GM12875 (cell line): ENCODE results near the gene LAMB4.

Experiments used
- H3K4me3 ChIP-seq: one replicate; pipeline ENCODE4 v1.5.1; 2011; ENCODE audit warnings: low read depth, low read length, control low read depth
- TF ChIP-seq, protein P1 (sequence below): IDR thresholded peaks from 2 replicates; pipeline ENCODE4 v1.5.1; 2011; ENCODE audit warnings: low read depth, mild to moderate bottlenecking, control low read depth, inconsistent platforms, low read length, moderate library complexity, borderline replicate concordance; ENCODE audit not compliant: insufficient read depth

Gene LAMB4

DNA sequence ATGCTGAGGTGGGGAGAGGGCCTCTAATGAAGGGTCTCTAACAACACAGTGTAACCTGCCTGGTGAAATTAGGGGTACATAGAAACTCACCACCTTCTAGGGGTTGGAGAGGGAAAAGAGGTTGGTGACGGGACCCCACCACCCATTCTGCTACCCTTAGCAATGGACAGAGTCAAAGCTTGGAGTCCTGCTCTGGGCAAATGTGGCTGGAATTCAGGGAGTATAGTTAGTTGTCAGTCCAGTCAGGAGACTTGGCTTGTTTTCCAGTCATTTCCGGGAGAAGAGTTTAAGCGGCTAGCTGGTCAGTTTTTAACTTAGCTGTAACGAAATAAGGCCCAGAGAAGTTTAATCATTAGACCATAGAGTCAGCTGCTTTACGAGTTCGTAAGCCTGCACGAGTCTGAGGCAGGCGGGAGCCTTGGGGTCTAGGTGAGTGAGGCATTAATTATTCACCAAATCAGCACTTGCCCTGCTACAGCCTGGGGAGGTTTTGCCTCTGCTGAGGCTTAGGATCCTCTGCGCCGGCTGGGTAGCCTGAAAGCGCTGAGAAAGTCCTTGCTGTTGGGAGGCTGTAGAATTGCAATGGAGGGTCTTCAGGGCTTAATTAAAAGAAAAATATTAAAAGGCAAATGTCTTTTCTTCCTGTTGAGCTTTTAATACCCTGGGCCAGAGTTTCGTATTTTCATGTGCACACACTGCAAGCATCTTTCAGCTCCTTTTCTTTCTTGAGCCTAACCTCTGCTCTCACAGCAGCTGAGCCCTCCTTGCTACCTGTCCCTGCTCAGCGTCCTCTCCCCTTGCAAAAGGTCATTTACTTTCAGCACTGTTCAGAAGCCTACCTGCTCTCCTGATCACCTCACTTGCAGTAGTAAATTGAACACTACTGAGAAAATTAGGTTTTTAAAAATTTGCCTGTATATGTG lies 125.7 kb downstream of the LAMB4 start:
- TF ChIP-seq, protein P1, sequence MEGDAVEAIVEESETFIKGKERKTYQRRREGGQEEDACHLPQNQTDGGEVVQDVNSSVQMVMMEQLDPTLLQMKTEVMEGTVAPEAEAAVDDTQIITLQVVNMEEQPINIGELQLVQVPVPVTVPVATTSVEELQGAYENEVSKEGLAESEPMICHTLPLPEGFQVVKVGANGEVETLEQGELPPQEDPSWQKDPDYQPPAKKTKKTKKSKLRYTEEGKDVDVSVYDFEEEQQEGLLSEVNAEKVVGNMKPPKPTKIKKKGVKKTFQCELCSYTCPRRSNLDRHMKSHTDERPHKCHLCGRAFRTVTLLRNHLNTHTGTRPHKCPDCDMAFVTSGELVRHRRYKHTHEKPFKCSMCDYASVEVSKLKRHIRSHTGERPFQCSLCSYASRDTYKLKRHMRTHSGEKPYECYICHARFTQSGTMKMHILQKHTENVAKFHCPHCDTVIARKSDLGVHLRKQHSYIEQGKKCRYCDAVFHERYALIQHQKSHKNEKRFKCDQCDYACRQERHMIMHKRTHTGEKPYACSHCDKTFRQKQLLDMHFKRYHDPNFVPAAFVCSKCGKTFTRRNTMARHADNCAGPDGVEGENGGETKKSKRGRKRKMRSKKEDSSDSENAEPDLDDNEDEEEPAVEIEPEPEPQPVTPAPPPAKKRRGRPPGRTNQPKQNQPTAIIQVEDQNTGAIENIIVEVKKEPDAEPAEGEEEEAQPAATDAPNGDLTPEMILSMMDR, result no peak
- no peak overlapping the region for H3K4me3 ChIP-seq

DNA sequence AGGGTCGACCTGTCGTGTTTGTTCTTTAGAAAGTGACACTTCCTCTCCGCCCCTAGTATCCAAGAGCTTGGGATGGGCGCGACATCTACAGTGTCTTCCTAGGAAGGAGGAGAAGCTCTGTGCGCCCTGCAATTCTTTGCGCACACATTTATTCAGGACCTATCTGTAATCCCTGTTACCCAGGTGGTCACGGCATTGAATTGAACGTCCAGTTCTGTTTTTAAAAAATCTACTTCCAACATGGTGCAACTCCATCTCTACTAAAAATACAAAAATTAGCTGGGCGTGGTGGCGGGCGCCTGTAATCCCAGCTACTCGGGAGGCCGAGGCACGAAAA lies 126.6 kb downstream of the LAMB4 start:
- TF ChIP-seq, protein P1, result no peak
- no peak overlapping the region for H3K4me3 ChIP-seq

DNA sequence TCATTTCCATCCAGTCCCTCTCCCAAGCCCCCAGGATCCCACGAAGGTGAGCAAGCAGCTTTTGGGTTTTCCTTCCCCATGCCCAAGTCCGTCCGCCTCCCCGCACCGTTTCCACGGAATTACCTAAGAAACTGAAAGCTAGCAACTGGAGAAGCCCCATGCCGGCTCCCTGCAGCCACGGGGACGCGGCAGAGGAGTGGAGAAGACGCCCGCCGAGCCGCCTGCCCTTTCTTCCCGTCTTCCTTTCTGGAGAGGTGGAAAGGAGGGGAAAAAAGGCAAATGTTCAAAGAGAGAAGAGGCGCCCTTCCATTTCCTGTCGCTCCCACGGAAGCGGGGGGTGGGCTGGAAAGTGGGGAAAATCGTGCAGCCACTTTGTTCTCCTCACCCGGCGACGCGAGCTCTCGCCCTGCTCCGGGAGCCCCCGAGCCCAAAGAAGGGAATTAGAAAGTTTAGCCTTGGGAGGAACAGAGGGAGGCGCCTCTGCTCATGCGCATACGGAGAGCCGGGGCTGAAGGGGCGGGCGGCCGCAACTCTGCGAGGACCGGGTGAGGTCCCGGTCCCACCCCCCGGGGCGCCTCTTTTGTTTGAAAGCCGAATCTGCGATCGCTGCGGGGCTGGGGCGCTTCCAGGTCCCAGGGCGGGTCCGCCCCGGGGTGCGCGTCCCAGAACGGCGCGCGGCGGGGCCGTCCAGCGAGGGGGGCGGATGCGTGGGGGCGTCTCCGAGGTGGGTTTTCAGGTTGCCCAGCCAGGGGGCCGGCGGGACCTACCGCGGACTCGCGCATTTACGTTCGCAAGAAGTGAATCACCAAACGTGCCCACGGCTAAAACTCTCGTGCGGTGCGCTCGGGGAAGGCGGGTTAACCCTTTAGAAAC lies 127.2 kb downstream of the LAMB4 start, which contains the start of gene LAMB1:
Gene LAMB1, minus strand, starts transcription at position 436 of the 873 bp plus-strand sequence. Its CDS starts 276 bp downstream, at position 160.
- no peak within 1 kb of the TSS for H3K4me3 ChIP-seq
- TF ChIP-seq, protein P1, result no peak

DNA sequence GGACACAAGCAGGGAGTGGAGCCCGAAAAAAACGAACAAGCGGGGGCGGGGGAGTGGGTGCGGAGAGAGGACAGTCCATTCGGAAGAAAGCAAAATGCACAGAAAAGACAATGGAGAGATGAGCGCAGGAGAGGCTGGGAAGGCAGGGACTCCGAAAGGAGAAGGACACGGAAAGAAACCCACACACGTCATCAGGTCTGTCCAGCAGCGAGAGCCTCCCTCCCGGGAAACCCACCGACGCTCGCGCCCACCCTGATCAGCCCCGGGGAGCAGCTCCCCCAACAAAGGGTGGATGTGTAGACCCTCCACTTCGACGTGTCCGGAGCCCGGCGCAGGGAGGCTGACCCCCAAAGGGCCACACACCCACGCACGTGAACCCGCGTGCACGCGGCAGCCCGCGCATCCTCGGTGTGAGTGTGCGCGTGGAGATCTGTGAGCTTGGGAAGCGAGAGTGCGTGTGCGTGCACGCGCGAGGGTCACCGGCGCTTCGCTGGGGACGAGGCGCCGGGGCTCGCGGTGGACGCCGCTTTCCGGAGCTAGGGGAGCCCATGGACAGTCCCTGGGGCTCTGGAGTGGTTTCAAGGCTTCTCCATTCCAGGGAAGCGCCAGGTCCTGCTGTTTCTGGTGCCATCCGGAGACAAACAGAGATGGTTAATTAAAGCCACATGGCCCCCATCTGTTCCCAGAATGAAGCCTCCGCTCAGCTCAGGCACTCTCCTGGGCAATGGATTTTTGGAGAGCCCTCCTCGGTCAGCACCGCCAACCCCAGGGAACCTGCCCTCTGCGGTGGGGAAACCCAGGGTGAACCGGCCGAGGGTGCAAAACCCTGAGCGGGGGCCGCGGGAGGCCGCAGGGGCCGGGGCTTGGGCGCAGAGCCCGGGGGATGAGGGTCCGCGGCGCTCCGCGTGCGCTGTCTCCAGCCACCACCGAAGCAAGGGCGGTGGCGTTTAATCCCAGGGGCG lies 128.1 kb downstream of the LAMB4 start:
- TF ChIP-seq, protein P1, result no peak
- H3K4me3 ChIP-seq, result no peak overlapping the region

DNA sequence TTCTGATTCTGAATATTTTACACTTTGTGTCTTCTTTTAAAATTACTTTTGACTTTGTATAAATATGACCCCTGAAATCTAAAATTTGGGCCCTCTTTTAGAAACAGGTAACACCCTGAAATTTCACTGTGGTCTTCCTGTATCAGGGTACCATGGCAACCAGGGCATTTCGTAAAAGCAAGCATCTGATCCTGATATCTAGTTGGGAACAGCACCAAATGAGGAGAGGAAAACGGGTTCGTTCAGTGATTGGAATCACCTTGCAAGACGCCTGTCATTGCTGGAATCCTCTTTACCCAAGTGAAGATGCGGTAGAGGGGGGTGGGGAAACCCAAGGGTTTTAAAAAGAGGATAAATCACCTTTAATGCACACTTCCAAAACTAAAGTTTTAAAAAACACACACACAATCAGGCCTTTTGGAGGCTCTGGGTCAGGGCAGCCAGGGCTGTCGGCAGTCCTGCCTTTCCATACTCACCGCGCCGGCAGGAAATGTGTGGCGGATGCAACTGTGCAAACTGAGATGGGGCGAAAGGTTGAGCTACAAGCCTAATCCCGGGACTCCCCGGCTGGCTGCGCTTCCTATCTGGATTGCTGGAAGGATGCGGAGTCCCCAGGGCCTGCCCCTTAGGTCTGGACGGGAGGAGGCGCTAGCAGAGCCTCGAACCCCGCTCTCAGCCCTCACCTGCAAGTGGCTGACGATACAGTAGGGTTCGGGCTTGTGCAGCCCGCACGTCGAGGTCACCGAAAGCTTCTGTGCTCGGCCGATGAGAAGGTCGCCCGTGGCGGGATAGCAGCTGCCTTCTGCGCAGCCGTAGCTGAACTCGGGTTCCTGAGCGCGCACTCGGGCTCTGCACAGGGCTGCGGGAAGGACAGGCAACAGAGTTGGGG lies 129.0 kb downstream of the LAMB4 start:
- TF ChIP-seq, protein P1, result no peak
- H3K4me3 ChIP-seq, result no peak overlapping the region
